ENCODE measurements around the gene RBMS3. TPM values are rescaled to one million over a fixed set of nuclear protein-coding genes. Genes with fewer than 3 reads are reported as not detected.

Gene RBMS3
- total RNA-seq, 1 donor from 2014 or later: 58.5 TPM

DNA sequence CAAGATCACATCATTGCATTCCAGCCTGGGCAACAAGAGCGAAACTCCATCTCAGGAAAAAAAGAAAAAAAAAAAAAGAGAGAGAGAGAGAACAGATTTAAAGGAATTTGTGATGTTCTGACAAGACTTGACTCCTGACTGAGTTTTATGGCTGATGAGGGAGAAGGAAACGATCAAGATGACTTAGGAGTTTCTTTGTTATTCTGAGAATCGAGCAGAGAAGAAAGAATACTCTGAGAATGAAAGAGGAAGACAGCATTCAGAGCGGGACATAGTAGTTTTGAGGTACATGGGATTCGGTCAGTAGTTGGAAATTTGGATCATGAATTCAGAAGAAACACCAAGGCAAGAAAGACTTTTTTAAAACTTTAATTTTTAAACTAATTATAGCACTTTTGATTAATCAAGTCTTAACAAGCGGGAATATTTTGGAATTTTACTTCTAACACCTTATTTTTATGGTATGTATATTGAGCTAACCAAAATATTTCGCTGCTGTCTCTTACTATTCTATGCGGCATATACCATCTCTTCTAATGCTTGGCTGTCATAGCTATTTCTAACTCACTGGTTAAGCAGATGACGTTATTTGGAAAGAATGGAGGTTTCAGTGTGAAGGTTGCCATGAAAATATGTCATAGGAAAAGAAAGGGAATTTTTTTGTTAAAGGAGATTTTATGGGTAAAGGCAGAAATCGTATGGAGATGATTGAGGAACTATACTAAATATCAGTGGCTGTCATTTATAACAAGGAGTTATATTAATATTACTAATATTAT lies 644.1 kb downstream of the RBMS3 start:
- Histone ChIP-seq H3K27me3 (ENCODE audit: low read depth) (no peaks in the 10 kb centered on the region), H3K27ac (no peak overlapping the region), H3K4me1 (no peaks in the 10 kb centered on the region), H3K36me3 (no peaks in the 10 kb centered on the region), H3K9me3 (no peaks in the 10 kb centered on the region), H3K4me3 (no peak overlapping the region)
- no peak for ATAC-seq
- DNase-seq: no peak
- TF ChIP-seq, protein P1, sequence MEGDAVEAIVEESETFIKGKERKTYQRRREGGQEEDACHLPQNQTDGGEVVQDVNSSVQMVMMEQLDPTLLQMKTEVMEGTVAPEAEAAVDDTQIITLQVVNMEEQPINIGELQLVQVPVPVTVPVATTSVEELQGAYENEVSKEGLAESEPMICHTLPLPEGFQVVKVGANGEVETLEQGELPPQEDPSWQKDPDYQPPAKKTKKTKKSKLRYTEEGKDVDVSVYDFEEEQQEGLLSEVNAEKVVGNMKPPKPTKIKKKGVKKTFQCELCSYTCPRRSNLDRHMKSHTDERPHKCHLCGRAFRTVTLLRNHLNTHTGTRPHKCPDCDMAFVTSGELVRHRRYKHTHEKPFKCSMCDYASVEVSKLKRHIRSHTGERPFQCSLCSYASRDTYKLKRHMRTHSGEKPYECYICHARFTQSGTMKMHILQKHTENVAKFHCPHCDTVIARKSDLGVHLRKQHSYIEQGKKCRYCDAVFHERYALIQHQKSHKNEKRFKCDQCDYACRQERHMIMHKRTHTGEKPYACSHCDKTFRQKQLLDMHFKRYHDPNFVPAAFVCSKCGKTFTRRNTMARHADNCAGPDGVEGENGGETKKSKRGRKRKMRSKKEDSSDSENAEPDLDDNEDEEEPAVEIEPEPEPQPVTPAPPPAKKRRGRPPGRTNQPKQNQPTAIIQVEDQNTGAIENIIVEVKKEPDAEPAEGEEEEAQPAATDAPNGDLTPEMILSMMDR (IDR thresholded peaks at IDR 0.05): no peak
- intact Hi-C loops (cut with DNase I): no loop called here

DNA sequence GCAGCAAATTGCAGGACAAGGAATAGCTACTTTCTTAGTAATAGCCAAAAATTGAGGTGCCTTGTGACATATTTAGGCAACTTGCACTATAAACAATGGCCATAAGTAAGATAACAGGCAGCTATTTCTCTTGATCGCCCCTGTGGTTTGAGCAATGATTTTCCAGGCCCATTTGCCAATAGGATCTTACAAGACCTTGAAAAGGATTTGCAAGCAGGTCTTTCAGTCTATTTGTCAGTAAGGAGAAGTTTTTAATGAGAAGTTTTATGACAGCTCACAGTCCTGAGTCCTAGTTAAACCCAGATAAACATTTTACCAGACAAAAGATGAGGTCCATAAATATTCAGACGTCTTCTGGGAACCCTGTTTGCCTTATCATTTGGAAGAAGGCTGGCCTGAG lies 645.5 kb downstream of the RBMS3 start:
- H3K36me3 ChIP-seq: no peaks in the 10 kb centered on the region
- H3K4me3 ChIP-seq: no peak overlapping the region
- no peaks in the 10 kb centered on the region for H3K4me1 ChIP-seq
- no peak for DNase-seq
- TF ChIP-seq, protein P1 (IDR thresholded peaks at IDR 0.05): no peak
- no peak for ATAC-seq
- no peak overlapping the region for H3K27ac ChIP-seq
- no peaks in the 10 kb centered on the region for H3K27me3 ChIP-seq (ENCODE audit: low read depth)
- intact Hi-C loops (cut with DNase I): no loop called here
- no peaks in the 10 kb centered on the region for H3K9me3 ChIP-seq

DNA sequence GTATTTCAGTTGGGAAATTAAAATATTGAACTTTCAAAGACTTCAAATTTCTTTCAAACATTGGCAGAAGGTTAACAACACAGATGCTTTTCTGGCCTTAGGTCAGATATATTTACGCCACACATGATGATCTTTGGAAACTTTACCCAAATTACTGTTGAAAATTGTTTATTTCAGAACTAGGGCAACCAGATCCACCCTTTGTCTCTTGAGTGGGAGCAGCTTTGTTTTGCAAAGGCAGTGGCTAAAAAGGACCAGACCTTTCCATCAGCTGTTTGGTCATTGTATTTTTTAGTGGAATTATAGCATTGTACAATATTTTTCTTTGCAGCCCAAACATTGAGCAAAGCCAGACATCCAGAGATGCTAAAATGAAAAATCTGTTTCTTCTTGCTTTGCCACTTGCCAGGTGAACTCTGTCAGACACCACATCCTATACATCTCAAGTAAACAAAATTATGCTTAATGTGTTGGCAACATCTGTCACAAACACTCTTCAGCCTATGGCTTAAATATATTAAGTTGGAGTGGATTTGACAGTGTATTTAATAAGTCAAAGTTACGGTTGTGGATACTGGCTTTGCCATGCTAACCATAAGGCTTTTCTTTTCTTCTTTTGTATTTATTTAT lies 651.9 kb downstream of the RBMS3 start:
- intact Hi-C loops (cut with DNase I): no loop called here
- Histone ChIP-seq H3K4me3 (no peak overlapping the region), H3K9me3 (no peaks in the 10 kb centered on the region), H3K27ac (no peak overlapping the region), H3K27me3 (ENCODE audit: low read depth) (no peaks in the 10 kb centered on the region), H3K36me3 (no peaks in the 10 kb centered on the region), H3K4me1 (no peaks in the 10 kb centered on the region)
- TF ChIP-seq, protein P1 (IDR thresholded peaks at IDR 0.05): no peak
- DNase-seq (no peak), ATAC-seq (no peak)

DNA sequence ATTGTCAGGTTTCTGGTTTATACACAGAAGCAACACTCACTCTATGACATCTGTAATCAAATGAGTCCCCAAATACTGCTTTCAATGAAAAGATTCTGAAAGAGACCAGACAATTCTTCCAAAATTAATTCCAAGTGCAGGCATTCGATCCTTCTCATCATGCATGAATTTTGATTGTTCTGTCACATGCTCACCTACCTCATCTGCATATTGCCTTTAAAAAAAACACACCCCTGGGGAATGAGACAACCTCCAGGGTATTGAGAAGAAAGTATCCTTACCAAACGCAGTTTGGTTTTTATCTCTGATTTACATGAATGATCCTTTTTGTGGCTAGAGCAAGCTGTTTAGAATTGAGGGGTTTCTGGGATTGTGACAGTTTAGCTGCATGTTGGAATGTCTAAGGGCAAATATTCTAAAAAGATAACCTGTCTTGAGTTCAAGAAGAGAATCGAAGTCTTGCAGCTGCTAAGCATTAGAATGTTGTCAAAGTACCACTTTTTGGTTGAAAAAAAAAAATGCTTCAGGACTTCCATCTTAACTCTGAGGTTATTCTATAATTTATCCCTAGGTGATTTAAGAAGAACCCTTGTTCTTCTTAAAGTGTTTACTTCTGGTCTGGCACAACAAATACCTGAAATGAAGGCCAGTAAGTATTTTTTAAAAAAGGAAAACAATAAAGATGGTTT lies 653.1 kb downstream of the RBMS3 start:
- H3K27me3 ChIP-seq (ENCODE audit: low read depth): no peaks in the 10 kb centered on the region
- H3K9me3 ChIP-seq: no peaks in the 10 kb centered on the region
- TF ChIP-seq, protein P1 (IDR thresholded peaks at IDR 0.05): no peak
- no peak overlapping the region for H3K4me3 ChIP-seq
- intact Hi-C loops (cut with DNase I): no loop called here
- no peaks in the 10 kb centered on the region for H3K36me3 ChIP-seq
- H3K27ac ChIP-seq: no peak overlapping the region
- DNase-seq: no peak
- no peaks in the 10 kb centered on the region for H3K4me1 ChIP-seq
- no peak for ATAC-seq

DNA sequence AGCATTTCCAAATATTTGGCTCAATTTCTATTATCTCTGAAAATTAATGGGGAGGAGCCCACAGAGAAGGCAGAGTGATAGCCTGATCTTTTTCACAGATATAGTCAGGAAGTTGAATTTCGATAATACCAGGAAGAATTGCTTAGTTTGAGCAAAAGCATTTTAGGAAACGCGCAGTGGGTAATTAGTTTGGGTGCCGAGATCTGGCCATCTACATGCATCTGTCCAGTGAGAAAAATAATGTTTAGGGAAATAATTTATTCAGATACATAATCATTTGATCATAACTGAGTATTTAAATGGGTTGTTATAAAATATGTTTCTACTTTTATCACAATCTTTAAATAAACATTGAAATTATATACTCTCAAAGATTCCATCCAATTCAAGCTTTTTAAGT lies 653.9 kb downstream of the RBMS3 start:
- Histone ChIP-seq H3K27ac (no peak overlapping the region), H3K4me3 (no peak overlapping the region), H3K27me3 (ENCODE audit: low read depth) (no peaks in the 10 kb centered on the region), H3K4me1 (no peaks in the 10 kb centered on the region), H3K9me3 (no peaks in the 10 kb centered on the region), H3K36me3 (no peaks in the 10 kb centered on the region)
- DNase-seq (no peak), ATAC-seq (no peak)
- intact Hi-C loops (cut with DNase I): no loop called here
- TF ChIP-seq, protein P1 (IDR thresholded peaks at IDR 0.05): no peak

Measured in lower lobe of right lung (tissue), 2 donors.